Inflammatory macrophage (primary cell): ENCODE results near the gene SPTBN1.

Source experiments
- DNase-seq, 2 donors: peaks; one replicate each; pipeline ENCODE4 v3.0.0-alpha.2; 2020 to 2022
- total RNA-seq, 18 experiments: gene quantifications; one replicate each; lab custom pipeline; 2026; ENCODE audit warnings: mixed read lengths in 6 of 18, inconsistent platforms in 2 of 18; lab: John Stamatoyannopoulos, UW

SPTBN1 gene
- 45.9 to 376 (median 193) reads per million in 18 experiments for total RNA-seq

DNA sequence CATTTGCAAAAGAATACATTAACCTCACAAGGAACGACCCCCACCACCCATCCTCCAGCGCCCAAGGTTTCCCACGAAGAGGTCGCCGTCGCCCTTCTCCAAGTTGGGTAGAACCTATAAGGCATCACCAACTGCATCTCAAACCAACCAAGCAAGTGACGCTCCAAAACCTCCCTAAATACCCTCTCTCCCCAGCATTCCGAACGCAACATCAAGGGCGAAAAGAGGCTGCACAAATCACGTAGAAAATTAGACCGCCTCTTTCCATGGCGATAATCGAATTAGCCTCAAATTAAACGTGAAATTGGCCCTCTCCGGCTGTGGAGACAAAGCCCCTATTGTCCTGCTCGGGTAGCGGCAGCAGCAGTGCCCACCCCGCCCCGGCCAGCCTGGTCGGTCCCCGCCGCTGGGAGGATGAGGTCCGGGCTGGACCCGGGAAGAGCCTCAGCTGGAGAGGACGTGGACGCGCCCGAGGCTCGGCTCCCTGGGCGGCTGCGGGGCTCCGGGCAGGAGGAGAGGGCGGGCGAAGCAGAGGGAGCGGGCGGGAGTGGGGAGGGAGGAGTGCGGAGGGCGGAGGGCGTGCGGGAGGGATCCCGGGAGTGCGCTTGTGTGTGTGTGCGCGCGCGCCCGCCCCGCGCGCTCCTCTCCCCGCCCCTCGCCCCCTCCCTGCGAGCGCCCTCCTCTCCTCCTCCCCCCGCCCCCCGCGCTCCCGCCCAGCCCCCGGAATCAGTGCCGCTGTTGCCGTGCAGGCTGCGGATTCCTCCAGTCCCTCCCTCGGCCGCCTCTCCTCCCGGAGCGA, at the start of gene SPTBN1:
Gene SPTBN1 (plus strand): TSS at position 765 of the 799 bp plus-strand sequence. CDS start 70,092 bp downstream, outside the sequence.
- no peak for DNase-seq

DNA sequence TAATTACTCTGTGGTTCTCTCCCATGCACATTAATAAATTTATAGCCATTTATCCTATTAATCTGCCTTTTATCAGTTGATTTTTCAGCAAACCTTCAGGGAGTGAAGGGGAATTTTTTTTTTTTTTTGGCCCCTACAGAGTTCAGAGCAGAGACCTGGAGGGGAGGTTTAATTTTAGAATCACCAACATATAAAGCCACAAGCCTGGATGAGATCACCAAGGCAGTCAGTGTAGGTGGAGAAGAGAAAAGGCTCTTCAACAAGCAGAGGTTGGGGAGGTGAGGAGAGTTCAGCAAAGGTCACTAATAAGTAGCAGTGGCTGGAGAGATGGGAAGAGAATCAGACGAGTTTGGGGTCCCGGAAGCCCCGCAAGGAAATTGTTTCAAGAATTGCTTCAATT, 48.4 kb upstream of the SPTBN1 start:
- DNase-seq: no peak

DNA sequence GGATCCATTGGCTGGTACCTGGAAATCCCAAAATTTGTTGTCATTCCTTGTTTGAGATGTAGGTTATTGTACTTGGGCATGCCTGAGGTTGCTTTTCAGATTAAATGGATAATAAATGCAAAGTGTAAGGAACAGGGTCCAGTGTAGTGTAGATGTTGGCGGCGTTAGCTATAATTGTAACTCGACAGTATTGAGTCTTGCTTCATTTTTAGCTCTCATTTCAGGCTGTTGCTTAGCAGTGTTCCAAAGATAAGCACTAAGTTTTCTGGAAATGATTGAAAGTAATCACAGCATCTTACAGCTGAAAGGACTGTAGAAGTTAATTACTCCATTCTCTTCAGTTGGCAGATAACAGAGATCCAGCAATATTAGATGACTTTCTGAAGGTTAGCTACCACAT, 47.8 kb upstream of the SPTBN1 start:
- DNase-seq: no peak

DNA sequence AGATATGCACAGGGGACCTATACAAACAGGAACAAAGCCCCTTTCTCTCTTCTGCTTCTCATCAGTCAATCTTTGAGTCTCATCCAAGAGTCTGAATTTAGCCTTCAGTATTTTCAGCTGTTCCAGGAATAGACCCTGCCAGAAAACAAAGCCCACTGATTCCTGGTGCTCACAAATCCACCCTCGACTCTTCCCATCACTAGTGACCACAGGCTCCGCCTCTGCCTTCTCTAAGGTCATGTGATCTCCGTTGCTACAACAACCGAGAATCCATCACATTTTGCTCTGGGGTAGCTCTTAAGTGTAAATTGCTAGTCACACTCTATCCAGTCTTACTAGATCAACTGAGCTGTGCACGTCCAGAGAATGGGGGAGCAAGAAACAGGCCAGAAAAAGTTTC, 46.4 kb upstream of the SPTBN1 start:
- no peak for DNase-seq

DNA sequence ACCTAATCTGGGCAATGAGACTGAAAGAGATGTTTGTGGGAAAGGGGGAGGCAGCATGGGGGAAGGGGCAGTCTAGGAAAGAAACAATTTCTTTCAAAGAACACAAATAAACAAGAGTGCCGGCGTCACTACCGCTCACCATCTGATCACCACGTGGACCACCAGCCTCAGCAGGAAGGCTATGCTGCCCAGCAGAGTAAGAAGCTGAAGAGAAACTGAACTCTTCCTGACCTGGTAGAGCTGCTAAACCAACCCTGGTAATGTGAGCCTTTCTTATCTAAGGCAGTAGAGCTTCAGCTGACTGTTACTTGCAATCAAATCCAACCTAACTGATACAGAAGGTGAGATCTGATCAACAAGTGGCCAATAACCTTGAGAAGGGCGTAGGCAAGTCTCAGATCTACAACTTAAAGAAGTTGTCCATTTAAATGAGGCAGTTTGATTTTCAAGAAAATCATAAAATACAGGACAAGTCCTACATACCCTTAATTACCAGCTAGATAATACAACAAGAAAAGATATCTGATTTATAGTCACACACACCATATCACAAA, 44.2 kb upstream of the SPTBN1 start:
- DNase-seq: no peak

DNA sequence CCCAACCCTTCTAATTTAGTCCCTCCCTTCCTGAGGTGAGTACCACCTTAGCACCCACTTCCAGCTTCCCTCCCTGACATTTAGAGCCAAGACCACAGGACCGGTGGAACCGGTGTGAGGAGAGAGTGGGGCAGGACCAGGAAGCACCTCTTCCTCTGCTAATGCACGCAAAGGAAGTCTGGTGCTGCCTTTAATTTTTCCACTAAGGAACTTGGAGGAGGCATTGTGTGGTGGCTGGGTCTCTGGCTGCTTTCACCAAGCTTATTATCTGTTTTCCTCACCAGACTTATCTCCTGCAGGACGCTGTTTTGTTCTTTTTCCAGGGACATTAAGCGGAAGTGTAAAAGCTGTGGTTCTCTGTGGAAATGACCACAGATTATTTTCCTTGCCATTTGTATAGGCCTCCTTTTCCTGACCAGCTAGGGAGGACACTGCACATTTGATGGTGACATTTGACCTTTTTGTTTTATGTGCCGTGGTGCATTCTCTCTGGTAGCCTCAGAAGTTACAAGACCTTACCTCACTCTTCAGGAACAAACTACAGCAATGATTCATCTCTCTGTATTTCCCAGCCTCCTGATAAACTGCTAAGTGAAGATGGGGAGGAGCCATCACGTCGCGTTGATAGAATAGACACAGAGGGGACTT, 39.8 kb upstream of the SPTBN1 start:
- DNase-seq: no peak

DNA sequence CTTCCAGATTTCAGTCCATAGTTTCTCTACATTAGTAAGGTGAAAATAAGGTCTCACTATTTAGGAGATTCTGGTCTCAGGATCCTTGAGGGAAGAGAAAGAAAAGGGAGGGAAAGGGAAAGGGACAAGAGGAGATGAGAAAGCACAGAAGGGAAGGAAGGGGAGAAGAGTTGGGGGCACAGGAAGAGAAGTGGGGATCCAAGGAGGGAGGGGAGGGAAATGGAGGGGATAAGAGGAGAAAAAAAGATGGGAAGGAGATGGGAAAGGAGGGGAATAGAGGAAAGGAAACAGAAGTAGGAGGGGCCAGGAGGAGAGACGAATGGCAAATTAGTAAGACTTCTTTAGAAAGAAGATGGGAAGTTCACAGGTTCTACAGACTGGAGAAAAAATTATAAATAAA, 39.2 kb upstream of the SPTBN1 start:
- no peak for DNase-seq

DNA sequence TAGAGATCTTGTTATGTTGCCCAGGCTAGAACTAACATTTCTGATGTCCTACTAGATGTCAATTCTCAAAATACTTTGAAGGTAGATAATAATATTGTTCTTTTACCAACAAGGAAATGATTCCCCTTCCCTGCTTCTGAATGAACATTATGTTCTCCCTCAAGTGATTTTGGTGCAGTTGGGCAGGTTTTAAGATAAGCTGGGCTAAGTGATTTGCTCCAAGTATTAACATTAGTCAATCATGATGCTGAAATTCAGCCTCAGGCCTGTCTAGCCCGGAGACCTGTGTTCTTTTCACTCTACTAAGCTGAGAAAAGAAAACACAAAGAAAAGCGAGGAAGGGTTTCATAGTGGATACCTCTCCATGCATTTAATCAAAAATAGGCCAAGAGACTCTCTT, 38.5 kb upstream of the SPTBN1 start:
- no peak for DNase-seq

DNA sequence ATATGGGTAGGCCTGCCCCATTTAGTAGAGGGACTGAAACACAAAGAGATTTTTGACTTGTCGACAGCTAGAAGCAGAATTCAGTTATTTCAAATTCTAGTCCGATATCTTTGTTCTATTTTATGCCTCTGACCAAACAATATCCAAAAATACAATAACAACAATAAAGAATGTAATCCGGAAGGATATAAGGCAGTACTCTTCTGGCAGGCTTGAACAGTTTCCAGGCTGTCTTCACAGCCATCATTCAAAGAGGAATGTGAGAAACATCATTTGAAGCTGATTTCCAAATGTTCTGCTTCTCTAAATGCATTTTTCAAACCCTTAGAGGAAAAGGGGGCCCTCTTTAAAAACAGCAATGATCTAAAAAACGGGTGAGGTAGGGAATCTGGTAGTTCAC, 36.7 kb upstream of the SPTBN1 start:
- DNase-seq: no peak

DNA sequence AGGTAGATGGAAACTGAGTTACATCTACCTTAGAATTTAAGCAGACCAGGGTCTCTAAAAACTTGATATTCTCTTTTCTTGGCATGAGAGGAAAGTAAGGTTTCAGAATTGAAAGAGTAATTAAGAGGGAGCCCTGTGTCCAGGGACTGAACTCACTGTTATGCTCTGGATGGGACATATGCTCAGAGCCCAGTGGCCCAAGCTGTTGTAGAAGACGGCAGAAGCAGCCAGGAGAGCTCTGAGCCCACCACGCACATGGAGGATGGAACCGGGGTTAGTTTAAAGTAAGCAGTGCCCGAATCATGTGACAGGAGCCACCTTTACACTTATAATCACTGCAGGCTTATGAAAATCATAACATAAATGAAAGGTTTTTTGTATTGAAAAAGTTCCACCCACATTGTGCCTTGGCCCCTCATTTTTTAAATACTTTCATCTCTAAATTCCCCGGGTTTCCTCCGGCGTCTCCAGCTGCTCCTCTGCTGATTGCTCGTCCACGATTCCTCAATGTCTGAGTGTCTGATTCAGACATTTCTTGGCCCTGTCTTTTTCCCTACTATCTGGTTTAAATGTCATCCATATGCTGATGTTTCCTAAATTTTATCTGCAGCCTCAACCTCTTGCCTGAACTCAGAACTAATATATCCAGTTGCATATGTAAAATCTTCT, 36.1 kb upstream of the SPTBN1 start:
- DNase-seq: no peak

DNA sequence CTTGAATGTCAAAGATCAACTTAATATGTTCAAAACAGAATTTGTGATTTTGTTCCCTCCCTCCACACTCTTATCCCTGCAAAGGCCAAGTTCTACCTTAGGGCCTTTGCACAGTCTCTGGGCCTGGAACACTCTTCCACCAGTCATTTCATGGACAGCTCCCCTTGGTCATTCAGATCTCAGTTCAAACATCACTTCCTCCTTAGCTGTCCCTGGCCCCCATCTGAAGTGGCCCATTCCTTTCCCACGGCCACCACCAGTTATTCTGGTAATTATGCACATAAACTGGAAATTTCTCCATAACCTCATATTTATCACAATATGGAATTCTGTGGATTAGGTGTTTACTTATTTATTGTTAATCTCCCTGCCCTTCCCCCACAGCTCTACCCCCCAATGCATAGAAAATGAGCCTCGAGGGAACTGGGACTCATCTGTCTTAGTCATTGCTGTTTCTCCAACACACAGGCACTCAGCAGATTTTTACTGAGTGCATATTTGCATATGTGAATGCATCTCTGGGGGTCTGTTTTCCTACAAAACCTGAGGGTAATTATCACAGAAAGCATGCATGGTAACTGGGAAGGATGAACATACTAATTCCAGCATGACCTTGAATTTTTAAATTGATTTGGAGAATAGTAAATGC, 35.5 kb upstream of the SPTBN1 start:
- no peak for DNase-seq

DNA sequence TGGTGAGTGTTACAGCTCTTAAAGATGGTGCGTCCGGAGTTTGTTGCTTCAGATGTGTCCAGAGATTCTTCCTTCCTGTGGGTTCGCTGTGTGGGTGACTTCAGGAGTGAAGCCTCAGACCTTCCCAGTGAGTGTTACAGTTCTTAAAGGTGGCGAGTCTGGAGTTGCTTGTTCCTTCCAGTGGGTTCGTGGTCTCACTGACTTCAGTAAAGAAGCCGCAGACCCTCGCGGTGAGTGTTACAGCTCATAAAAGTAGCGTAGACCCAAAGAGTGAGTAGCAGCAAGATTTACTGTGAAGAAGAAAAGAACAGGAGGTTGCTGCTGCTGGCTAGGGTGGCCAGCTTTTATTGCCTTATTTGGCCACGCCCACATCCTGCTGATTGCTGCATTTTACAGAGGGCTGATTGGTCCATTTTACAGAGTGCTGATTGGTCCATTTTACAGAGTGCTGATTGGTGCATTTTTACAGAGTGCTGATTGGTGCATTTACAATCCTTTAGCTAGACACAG, 34.0 kb upstream of the SPTBN1 start:
- no peak for DNase-seq

DNA sequence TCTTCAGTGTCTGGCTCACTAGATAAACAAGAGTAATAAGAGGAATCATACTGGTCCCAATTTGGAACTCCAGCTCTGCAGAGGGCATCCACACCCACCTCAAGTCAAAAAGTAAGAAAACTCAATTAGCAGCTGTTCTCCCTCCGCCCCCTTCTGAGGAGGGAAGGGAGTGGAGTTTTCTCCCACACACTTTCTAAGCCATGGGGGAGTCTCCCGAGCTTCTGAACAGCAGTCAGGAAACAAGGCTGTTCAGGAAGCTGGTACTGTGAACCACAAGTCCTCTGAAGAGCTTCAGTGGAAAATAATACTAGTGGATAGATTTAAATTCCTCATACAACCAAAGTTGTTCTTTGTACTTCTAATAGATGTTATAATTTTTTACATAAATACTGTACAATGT, 32.9 kb upstream of the SPTBN1 start:
- no peak for DNase-seq

DNA sequence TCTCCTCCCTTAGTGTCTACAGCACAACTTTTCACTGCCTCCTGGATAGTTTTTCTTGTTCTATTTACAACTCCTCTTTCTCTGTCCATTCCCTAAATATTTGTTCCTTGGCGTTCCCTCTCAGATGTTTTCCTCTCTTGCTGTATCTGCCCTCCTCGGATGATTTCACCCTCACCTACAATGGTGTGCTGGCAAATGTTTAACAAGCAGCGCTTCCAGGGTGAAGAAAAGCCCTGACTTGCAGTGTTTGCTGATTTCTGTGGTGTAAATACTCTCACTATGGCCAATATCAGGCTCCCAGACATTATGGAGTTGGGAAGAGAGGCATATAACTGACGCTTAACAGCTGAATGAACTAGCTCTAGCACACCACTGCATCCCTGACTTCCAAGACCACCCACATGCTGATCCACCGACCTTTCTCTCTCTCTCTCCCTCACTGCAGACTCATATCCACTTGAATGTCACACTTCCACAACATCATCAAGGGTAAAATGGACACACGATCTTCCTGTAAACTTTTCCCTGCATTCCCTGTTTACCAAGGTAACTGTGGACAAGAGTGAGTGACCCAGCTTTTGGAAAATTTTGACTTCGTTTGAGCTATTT, 31.5 kb upstream of the SPTBN1 start:
- no peak for DNase-seq

DNA sequence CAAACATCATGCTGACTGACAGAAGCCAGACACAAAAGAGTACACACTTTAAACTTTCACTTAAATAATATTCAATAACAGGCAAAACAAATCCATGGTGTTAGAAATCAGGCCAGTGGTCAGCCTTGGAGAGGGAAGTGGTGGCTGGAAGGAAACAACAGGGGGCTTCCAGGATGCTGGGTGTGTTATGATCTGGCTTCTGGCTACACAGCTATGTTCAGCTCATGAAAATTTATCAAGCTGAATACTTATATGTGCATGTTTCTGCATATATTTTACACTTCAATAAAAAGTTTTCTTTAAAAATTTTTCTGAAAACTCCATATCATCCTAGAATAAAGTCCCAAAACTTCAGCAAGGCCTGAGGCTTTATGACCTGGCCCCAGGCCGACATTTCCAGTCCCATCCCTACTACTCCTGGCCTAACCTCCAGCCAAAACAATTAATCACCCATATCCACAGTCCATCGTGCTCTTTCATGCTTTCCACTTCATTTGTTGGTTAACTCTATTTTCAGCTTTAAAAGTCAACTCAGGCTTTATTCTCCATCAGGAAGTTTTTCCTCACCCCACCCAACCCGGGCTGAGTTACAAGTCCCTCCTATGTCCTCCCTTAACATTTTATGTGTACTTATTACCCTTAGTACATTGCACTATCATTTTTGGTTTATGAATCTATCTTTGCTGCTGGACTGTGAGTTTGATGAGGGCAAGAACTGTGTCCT, 27.9 kb upstream of the SPTBN1 start:
- DNase-seq: no peak

DNA sequence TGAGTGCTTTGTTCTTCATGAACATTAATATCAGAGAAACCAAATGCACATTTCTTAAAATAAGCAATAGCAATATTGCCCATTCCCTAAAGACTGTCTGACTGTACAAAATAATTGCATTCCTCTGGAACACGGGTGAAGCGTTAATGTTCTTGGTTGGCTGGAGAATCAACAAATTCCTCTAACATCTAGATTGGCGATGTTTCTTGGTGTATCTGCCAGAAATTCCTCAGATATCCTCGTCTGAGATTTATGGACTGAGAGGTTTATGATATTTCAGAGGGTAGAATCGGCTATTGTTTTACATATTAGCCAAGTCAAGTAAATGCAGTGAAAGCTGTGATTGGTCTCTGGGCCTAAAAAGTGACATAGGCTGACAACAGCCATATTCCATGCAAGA, 27.1 kb upstream of the SPTBN1 start:
- no peak for DNase-seq

DNA sequence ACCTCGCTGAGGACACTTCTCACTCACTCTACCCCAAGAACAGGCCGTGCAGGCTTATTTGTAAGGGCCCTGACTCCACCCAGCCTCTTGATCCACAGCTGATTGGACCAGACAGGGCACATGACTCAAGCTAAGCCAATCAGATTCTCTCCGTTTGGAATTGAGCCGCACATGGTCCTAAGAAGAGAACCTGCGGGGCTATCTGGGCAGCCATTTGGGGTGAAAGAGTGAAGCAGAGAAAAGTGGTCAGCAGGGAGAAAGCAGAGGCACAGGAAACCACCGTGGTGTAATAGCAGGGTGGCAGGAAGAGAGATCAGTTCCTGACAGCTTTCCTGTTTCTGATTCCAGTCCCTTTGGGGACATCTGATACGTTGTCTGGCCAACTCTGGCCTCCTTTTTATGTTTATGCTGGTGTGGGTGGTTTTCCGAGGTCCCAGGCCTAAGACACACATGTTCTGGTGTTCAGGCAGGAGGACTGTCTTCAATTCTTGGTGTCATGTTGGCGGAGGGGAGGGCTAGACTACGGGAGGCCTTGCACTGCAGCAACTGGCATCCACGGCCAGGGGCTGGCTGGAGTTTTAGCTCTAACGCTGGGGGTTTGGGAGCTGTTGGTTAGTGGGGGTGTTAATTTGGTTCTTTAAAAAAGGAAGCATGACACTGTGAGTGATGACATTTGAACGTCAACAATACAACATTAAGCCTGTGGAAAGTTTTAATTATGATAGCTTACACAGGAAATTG, 26.1 kb upstream of the SPTBN1 start:
- no peak for DNase-seq

DNA sequence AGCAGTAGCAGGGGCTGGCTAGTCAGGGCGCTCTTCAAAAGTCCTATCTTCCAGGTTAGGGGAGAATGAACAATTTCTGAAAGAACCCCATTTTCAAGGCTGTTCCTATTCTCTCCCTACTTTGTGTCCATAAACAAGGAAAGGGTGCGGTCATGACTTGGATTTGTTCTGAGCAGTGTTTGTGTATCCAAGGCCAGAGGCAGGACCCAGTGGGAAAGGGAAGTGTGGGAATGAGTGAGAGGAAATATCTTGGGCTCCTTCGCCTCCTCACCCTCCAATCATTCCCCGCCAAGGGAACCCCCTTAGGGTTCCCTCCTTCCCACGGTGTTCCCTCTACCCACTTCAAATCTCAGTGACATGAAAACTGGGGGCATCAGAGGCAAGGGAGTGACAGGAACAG, 25.5 kb upstream of the SPTBN1 start:
- no peak for DNase-seq

DNA sequence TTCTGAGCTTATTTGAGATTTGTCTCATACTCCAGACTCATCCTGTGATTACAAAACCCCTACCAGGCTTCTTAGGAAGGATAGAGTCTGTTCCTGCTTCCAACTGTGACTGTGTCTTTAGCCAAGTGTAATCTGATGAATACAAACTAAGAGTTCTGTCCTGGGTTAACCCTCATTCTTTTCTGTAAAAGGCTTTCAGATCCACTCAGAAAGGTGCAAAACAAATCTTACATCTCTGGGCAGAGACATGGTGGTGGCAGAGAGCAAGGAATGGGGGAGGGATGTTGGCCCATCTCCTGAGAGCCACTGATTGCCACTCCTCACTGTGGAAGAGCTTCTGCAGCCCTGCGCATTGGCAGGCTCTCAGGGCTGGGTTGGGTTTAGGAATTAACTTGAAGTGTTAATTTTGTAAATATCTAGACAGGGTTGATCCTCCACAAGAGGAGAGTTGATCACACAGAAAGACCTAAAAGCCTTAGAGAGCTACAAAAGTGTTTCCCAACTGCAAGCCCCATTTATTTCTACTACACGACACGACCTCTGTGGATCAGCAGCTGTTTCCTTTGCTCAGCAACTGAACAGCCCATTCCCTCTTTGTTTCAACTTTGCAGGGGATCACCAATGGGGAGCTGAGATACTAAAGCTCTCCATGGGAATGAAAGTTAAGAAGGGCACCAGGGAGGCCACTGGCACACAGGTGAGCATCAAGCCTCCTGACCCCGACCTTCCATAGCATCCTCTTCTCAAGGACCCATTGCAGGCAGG, 23.7 kb upstream of the SPTBN1 start:
- DNase-seq: no peak

DNA sequence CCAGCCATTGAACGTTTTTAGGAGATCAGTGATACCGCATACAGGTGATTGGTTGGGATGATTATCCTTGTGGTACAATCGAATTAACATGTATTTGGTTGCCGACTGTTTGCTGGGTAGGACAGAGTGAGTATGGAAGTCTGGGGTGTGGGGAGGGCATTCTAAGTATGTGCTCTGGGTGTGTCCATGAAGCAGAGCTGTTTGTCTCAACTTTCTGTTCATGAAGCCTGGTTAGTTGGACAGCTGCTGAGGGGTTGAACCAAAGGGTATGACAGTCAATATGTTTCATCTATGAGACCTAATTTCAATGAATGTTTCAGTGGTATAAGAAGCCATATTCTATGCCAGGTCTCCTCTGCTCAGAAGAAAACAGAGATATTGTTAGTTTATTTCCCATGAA, 21.9 kb upstream of the SPTBN1 start:
- DNase-seq: no peak
